HG03103 (cell line): Measurements from ENCODE around the gene ARHGAP20.

Source experiments
- ATAC-seq: cut with Tn5 transposase; IDR thresholded peaks from one replicate; pipeline ENCODE4 v1.9.1; 2021; ENCODE audit warnings: low read depth; ENCODE audit not compliant: unreplicated experiment

ARHGAP20 gene

GRCh38 chr11:110530900-110531741, 181.1 kb downstream of the ARHGAP20 start:
- ATAC-seq, result no peak

DNA sequence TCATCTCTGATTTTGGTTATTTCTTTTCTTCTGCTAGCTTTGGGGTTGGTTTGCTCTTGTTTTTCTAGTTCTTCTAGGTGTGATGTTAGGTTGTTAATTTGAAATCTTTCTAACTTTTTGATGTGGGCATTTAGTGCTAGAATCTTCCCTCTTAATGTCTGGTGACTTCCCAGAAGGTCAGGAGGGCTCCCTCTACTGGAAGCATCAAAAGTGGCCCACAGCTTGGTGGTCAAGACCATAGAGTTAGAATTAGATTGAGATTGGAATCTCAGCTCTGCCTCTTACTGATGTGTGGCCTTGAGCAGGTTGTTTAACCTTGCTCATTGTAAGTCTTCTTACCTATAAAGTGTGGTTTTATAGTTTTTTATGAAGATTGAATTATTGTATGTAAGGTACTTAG, 183.2 kb downstream of the ARHGAP20 start:
- ATAC-seq, result no peak

DNA sequence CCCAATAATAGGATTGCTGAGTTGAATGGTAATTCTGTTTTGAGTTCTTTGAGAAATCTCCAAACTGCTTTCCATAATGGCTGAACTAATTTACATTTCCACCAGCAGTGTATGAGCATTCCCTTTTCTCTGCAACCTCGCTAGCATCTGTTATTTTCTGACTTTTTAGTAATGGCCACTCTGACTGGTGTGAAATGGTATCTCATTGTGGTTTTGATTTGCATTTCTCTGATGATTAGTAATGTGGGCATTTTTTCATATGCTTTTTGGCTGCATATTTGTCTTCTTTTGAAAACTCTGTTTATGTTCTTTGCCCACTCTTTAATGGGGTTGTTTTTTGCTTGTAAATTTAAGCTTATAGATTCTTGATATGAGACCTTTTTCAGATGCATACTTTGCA, 185.1 kb downstream of the ARHGAP20 start:
- no peak for ATAC-seq
